HepG2 (cell line): ENCODE measurements around the gene OTOG. TPM values are rescaled to one million over a fixed set of nuclear protein-coding genes. Genes with fewer than 3 reads are reported as not detected.

Experiments
- ATAC-seq: fragments of 200-7000 bp; cut with Tn5 transposase; 3 replicates; pipeline ENCODE4 v1.9.1; 2020; ENCODE audit warnings: mild to moderate bottlenecking, moderate library complexity
- BruUV-seq: library from RNA; stranded (reverse); fragments of 400-500 nt; replicated peaks from 2 replicates; lab custom pipeline; 2021; lab: Mats Ljungman, UMichigan
- CTCF ChIA-PET: fragments of 300-600 bp; formaldehyde crosslinking; extraction: SDS; loops from one replicate; lab custom pipeline; 2021; ENCODE audit warnings: low total read pairs, inconsistent platforms, low intra/inter-chr PET ratio; lab: Yijun Ruan, JAX
- POLR2A ChIA-PET: fragments of 350-600 bp; sonication (Branson Sonifier 250); formaldehyde crosslinking; loops from one replicate; lab custom pipeline; 2020; ENCODE audit warnings: antibody characterized with exemption, inconsistent platforms; lab: Yijun Ruan, JAX
- DNase-seq: peaks from one replicate; pipeline ENCODE4 v3.0.0-alpha.2; 2015; ENCODE audit warnings: low spot score
- FAIRE-seq: peaks from 3 replicates; lab custom pipeline; 2011; peaks lifted over from hg19 to GRCh38; lab: Jason Lieb, UNC
- H2AFZ ChIP-seq: one replicate; pipeline ENCODE4 v1.6.1; 2011; ENCODE audit warnings: low read length, inconsistent platforms
- H3K27ac ChIP-seq: fragments of 300-600 bp; 3 replicates; pipeline ENCODE4 v1.8.0; 2011; ENCODE audit warnings: mixed run types, mild to moderate bottlenecking, mixed read lengths, low read length, inconsistent platforms; ENCODE audit not compliant: insufficient read depth; ENCODE audit errors: extremely low read length
- H3K27me3 ChIP-seq, 2 experiments: fragments of 200-600 bp in 1 of 2; 2 replicates in 1 of 2; 3 replicates in 1 of 2; pipeline versions ENCODE4 v1.6.0 to v1.8.0; 2011; ENCODE audit warnings: low read length in 2 of 2, mild to moderate bottlenecking in 2 of 2, moderate library complexity in 2 of 2, inconsistent platforms in 1 of 2; ENCODE audit not compliant: insufficient read depth in 2 of 2, control insufficient read depth in 1 of 2
- H3K36me3 ChIP-seq, 2 experiments: fragments of 200-600 bp in 1 of 2; replicated peaks in 1 of 2; 2 replicates in 1 of 2; 3 replicates in 1 of 2; pipeline versions ENCODE4 v1.5.1 to v1.8.0; 2011; ENCODE audit warnings: low read length in 2 of 2, inconsistent platforms in 1 of 2; ENCODE audit not compliant: insufficient read depth in 2 of 2, control insufficient read depth in 1 of 2
- H3K4me1 ChIP-seq: 2 replicates; pipeline ENCODE4 v1.5.1; 2012; ENCODE audit warnings: low read length, inconsistent platforms; ENCODE audit not compliant: insufficient read depth
- H3K4me2 ChIP-seq: 2 replicates; pipeline ENCODE4 v1.6.0; 2011; ENCODE audit warnings: low read depth, low read length, inconsistent platforms
- H3K4me3 ChIP-seq, 3 experiments: fragments of 200-600 bp in 1 of 3; sonication (generic), shearing (Covaris generic) in 1 of 3; replicated peaks in 1 of 3; 2 replicates each; pipeline ENCODE4 v1.5.1; 2011 to 2016; ENCODE audit warnings: low read length in 3 of 3, inconsistent platforms in 2 of 3, low read depth in 2 of 3, mild to moderate bottlenecking in 2 of 3, control low read depth in 1 of 3, mixed read lengths in 1 of 3; ENCODE audit not compliant: insufficient read depth in 1 of 3
- H3K79me2 ChIP-seq: one replicate; pipeline ENCODE4 v1.6.1; 2011; ENCODE audit warnings: low read length, inconsistent platforms; ENCODE audit not compliant: insufficient read depth
- H3K9ac ChIP-seq: 2 replicates; pipeline ENCODE4 v1.6.0; 2011; ENCODE audit warnings: mild to moderate bottlenecking, low read depth, low read length, inconsistent platforms; ENCODE audit not compliant: insufficient read depth
- H3K9me3 ChIP-seq: 2 replicates; pipeline ENCODE4 v1.5.1; 2012; ENCODE audit warnings: mild to moderate bottlenecking, low read length
- H4K20me1 ChIP-seq: 2 replicates; pipeline ENCODE4 v1.6.0; 2011; ENCODE audit warnings: inconsistent platforms, mild to moderate bottlenecking, low read length, moderate library complexity; ENCODE audit not compliant: insufficient read depth
- ARNT2 ChIP-seq: sonication (generic); formaldehyde crosslinking; IDR thresholded peaks from 2 replicates; pipeline ENCODE4 v1.8.0; 2022; ENCODE audit warnings: mild to moderate bottlenecking, low read depth, missing genetic modification reagents, moderate library complexity
- CERS6 ChIP-seq: sonication (generic); formaldehyde crosslinking; IDR thresholded peaks from 2 replicates; pipeline ENCODE4 v1.5.0; 2020; ENCODE audit warnings: missing genetic modification reagents
- ELF3 ChIP-seq: IDR thresholded peaks from 2 replicates; pipeline ENCODE4 v1.6.1; 2016; ENCODE audit warnings: missing genetic modification reagents, missing compliant biosample characterization
- ESRRA ChIP-seq: sonication (generic); formaldehyde crosslinking; IDR thresholded peaks from 2 replicates; pipeline ENCODE4 v1.5.1; 2020; ENCODE audit warnings: mild to moderate bottlenecking, low read depth, missing genetic modification reagents
- ETV5 ChIP-seq: IDR thresholded peaks from 2 replicates; pipeline ENCODE4 v1.6.1; 2018; ENCODE audit warnings: missing biosample characterization, missing genetic modification reagents, inconsistent platforms, borderline replicate concordance
- HNF4A ChIP-seq: sonication (generic); formaldehyde crosslinking; IDR thresholded peaks from 2 replicates; pipeline ENCODE4 v1.4.0; 2020; ENCODE audit warnings: missing genetic modification reagents
- MAFF ChIP-seq: IDR thresholded peaks from 2 replicates; pipeline ENCODE4 v1.6.1; 2011; ENCODE audit warnings: low read depth, low read length, improper control_type of control experiment
- ONECUT2 ChIP-seq: sonication (generic); formaldehyde crosslinking; IDR thresholded peaks from 2 replicates; pipeline ENCODE4 v1.4.0; 2020; ENCODE audit warnings: missing genetic modification reagents
- RBM22 ChIP-seq: fragments of 200-400 bp; formaldehyde crosslinking; optimal IDR thresholded peaks from 2 replicates; pipeline ENCODE3; 2017; ENCODE audit warnings: mild to moderate bottlenecking, low read length, moderate library complexity
- TCF7L2 ChIP-seq: IDR thresholded peaks from 2 replicates; pipeline ENCODE4 v1.6.1; 2011; ENCODE audit warnings: mild to moderate bottlenecking, low read depth, low read length, moderate library complexity
- ZBTB33 ChIP-seq: sonication (generic); formaldehyde crosslinking; IDR thresholded peaks from 2 replicates; pipeline ENCODE4 v1.4.0; 2020; ENCODE audit warnings: missing genetic modification reagents
- ZNF292 ChIP-seq: sonication (generic); formaldehyde crosslinking; IDR thresholded peaks from 2 replicates; pipeline ENCODE4 v1.8.1; 2022; ENCODE audit warnings: mild to moderate bottlenecking, low read depth, missing genetic modification reagents, borderline replicate concordance
- ZNF331 ChIP-seq: sonication (generic); formaldehyde crosslinking; IDR thresholded peaks from 2 replicates; pipeline ENCODE4 v1.4.0; 2020; ENCODE audit warnings: missing genetic modification reagents
- ZNF354B ChIP-seq: sonication (generic); formaldehyde crosslinking; IDR thresholded peaks from 2 replicates; pipeline ENCODE4 v1.8.0; 2022; ENCODE audit warnings: mild to moderate bottlenecking, missing genetic modification reagents
- ZNF552 ChIP-seq: sonication (generic); formaldehyde crosslinking; IDR thresholded peaks from 2 replicates; pipeline ENCODE4 v1.9.0; 2022; ENCODE audit warnings: missing genetic modification reagents, mild to moderate bottlenecking, borderline replicate concordance
- WGBS: methylation state at CpG from one replicate; pipeline ENCODE4 v1.1.6; 2017; ENCODE audit warnings: low lambda C conversion rate; 5-methylcytosine and 5-hydroxymethylcytosine counted together
- in situ Hi-C: cut with HindIII; loops from 2 replicates; pipeline ENCODE4 v1.10.0; 2017; ENCODE audit warnings: low pct_unique_long_range_greater_than_20kb; ENCODE audit not compliant: extremely low pct_ligation_motif_present
- intact Hi-C: fragments of 100-400 bp; cut with micrococcal nuclease; formaldehyde crosslinking; loops from one replicate; pipeline ENCODE4 v1.10.0; 2022; ENCODE audit not compliant: unreplicated experiment
- polyA plus RNA-seq, 8 experiments: library from polyadenylated mRNA; depleted of rRNA in 3 of 8; stranded (reverse) in 7 of 8; unstranded in 1 of 8; fragments of >200 nt; fragmentation: Illumina TruSeq in 4 of 8; extraction: Trizol in 4 of 8; gene quantifications; 2 replicates each; pipeline versions ENCODE4 v1.2.1 to v1.2.3, GENCODE V29; 2011 to 2016; ENCODE audit warnings: low read depth in 4 of 8, missing spikeins in 1 of 8, mixed read lengths in 1 of 8; ENCODE audit not compliant: insufficient read depth in 1 of 8
- total RNA-seq, 5 experiments: library from RNA; depleted of rRNA; stranded (reverse); fragments of >200 nt; fragmentation: Illumina TruSeq; extraction: Trizol; gene quantifications; 2 replicates each; pipeline ENCODE4 v1.2.3, GENCODE V29; 2016; ENCODE audit warnings: low read depth in 1 of 5
- TF ChIP-seq, protein P1 (sequence below): sonication (generic); formaldehyde crosslinking; IDR thresholded peaks from 2 replicates; pipeline ENCODE4 v1.4.0; 2020; ENCODE audit warnings: missing genetic modification reagents

The OTOG gene
- total and polyA plus RNA-seq, 2 of the 13 experiments (the other 11 are each of a cell fraction or from before 2014, with no cell fraction given), result not detected

- H3K27ac ChIP-seq, result no peak overlapping the region
- no peaks in the 10 kb centered on the region for H3K4me1 ChIP-seq
- ATAC-seq, result no peak
- intact Hi-C loops, result no loop called here
- in situ Hi-C loops, result no loop called here
- 0% methylated on average over 4 of the region's 5 CpGs for WGBS
- H2AFZ ChIP-seq, result no peak overlapping the region
- no peaks in the 10 kb centered on the region for H3K79me2 ChIP-seq
- no peaks in the 10 kb centered on the region for H3K9me3 ChIP-seq
- peaks cover 1 to 11% of the 10 kb centered on the region in 2 experiments; a peak in 2 of 5 replicates for H3K27me3 ChIP-seq
- TF ChIP-seq ZBTB33 (CRISPR knock-in tag), result no peak
- no peak for TF ChIP-seq ZNF292 (CRISPR knock-in tag)
- TF ChIP-seq ETV5 (CRISPR knock-in tag), result no peak
- no peak for TF ChIP-seq HNF4A
- no peak for TF ChIP-seq ESRRA
- TF ChIP-seq ARNT2 (CRISPR knock-in tag), result no peak
- no peak for TF ChIP-seq MAFF
- TF ChIP-seq ZNF354B, result no peak
- TF ChIP-seq CERS6 (CRISPR knock-in tag), result no peak
- TF ChIP-seq, protein P1, sequence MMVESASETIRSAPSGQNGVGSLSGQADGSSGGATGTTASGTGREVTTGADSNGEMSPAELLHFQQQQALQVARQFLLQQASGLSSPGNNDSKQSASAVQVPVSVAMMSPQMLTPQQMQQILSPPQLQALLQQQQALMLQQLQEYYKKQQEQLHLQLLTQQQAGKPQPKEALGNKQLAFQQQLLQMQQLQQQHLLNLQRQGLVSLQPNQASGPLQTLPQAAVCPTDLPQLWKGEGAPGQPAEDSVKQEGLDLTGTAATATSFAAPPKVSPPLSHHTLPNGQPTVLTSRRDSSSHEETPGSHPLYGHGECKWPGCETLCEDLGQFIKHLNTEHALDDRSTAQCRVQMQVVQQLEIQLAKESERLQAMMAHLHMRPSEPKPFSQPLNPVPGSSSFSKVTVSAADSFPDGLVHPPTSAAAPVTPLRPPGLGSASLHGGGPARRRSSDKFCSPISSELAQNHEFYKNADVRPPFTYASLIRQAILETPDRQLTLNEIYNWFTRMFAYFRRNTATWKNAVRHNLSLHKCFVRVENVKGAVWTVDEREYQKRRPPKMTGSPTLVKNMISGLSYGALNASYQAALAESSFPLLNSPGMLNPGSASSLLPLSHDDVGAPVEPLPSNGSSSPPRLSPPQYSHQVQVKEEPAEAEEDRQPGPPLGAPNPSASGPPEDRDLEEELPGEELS (CRISPR knock-in tag), result no peak
- TF ChIP-seq ELF3 (CRISPR knock-in tag), result no peak
- no peak for TF ChIP-seq TCF7L2
- no peak for TF ChIP-seq ZNF552 (CRISPR knock-in tag)
- no peak for TF ChIP-seq RBM22
- no peak for TF ChIP-seq ONECUT2
- no peak for TF ChIP-seq ZNF331 (CRISPR knock-in tag)
- TF ChIP-seq, all 625 proteins: peak for 0
- no peak for FAIRE-seq
- Histone ChIP-seq H3K4me2 (no peak overlapping the region), H3K36me3 (no peaks in the 10 kb centered on the region), H3K4me3 (no peak overlapping the region), H4K20me1 (no peaks in the 10 kb centered on the region), H3K9ac (no peak overlapping the region)
- BruUV-seq, result no TSS peak
- no peak for DNase-seq
- CTCF ChIA-PET, result no interaction called here
- POLR2A ChIA-PET, result no interaction called here
Observed at GRCh38 chr11:17629113-17629512, 82.1 kb downstream of the OTOG start.
